ENCODE data around the gene MSLN.

MSLN gene

GRCh38 chr16:785563-786535, 25.3 kb downstream of the MSLN start:
- Histone ChIP-seq H2AFZ (ENCODE audit: low read length) (no peak overlapping the region), H3K36me3 (ENCODE audit: insufficient read depth, low read length) (peaks cover 24% of the 10 kb centered on the region), H4K20me1 (ENCODE audit: insufficient read depth, low read length) (no peaks in the 10 kb centered on the region), H3K27me3 (ENCODE audit: insufficient read depth, low read length) (no peaks in the 10 kb centered on the region; the same call in 1 of the 2 replicates), H3F3A (ENCODE audit: insufficient read depth, low read length) (no peaks in the 10 kb centered on the region), H3K9ac (ENCODE audit: low read length) (no peak overlapping the region), H3K4me3 (ENCODE audit: low read depth, low read length, poor library complexity, severe bottlenecking) (no peak overlapping the region), H3K4me2 (ENCODE audit: low read length) (no peak overlapping the region), H3K9me2 (ENCODE audit: low read depth, low read length) (no peaks in the 10 kb centered on the region), H3K9me3 (ENCODE audit: low read length) (no peaks in the 10 kb centered on the region), H3K79me2 (ENCODE audit: insufficient read depth, low read length) (no peaks in the 10 kb centered on the region), H3K27ac (ENCODE audit: low read depth, low read length, poor library complexity, severe bottlenecking) (no peak overlapping the region), H3K4me1 (ENCODE audit: insufficient read depth, low read length, severe bottlenecking) (peaks cover 23% of the 10 kb centered on the region)
- no peak for TF ChIP-seq EZH2 (IDR thresholded peaks at IDR 0.05; ENCODE audit: borderline replicate concordance, low read length)
- peak; percentile 74 for TF ChIP-seq CTCF (IDR thresholded peaks at IDR 0.05; ENCODE audit: low read length)

GRCh38 chr16:787321-787966, 26.9 kb downstream of the MSLN start:
- Histone ChIP-seq H3K36me3 (ENCODE audit: insufficient read depth, low read length) (peaks cover 40% of the 10 kb centered on the region), H3K9me2 (ENCODE audit: low read depth, low read length) (no peaks in the 10 kb centered on the region), H3K9me3 (ENCODE audit: low read length) (no peaks in the 10 kb centered on the region), H3K27ac (ENCODE audit: low read depth, low read length, poor library complexity, severe bottlenecking) (no peak overlapping the region), H3K4me1 (ENCODE audit: insufficient read depth, low read length, severe bottlenecking) (peaks cover 23% of the 10 kb centered on the region), H3F3A (ENCODE audit: insufficient read depth, low read length) (no peaks in the 10 kb centered on the region), H3K4me3 (ENCODE audit: low read depth, low read length, poor library complexity, severe bottlenecking) (peak overlapping the region; percentile 96), H3K27me3 (ENCODE audit: insufficient read depth, low read length) (no peaks in the 10 kb centered on the region), H4K20me1 (ENCODE audit: insufficient read depth, low read length) (no peaks in the 10 kb centered on the region), H3K9ac (ENCODE audit: low read length) (peak overlapping the region; percentile 91), H3K4me2 (ENCODE audit: low read length) (peak overlapping the region; percentile 93), H3K79me2 (ENCODE audit: insufficient read depth, low read length) (no peaks in the 10 kb centered on the region), H2AFZ (ENCODE audit: low read length) (no peak overlapping the region)
- TF ChIP-seq EZH2 (IDR thresholded peaks at IDR 0.05; ENCODE audit: borderline replicate concordance, low read length) (no peak), CTCF (IDR thresholded peaks at IDR 0.05; ENCODE audit: low read length) (no peak)

- Histone ChIP-seq H3K27me3 (ENCODE audit: insufficient read depth, low read length) (no peaks in the 10 kb centered on the region), H3K4me2 (ENCODE audit: low read length) (peak within 1 kb of the TSS; percentile 93), H3K4me3 (ENCODE audit: low read depth, low read length, poor library complexity, severe bottlenecking) (peak within 1 kb of the TSS; percentile 96), H3F3A (ENCODE audit: insufficient read depth, low read length) (no peaks in the 10 kb centered on the region), H3K79me2 (ENCODE audit: insufficient read depth, low read length) (no peaks in the 10 kb centered on the region), H4K20me1 (ENCODE audit: insufficient read depth, low read length) (no peaks in the 10 kb centered on the region), H3K4me1 (ENCODE audit: insufficient read depth, low read length, severe bottlenecking) (peaks cover 23% of the 10 kb centered on the region), H3K27ac (ENCODE audit: low read depth, low read length, poor library complexity, severe bottlenecking) (no peak within 1 kb of the TSS), H3K36me3 (ENCODE audit: insufficient read depth, low read length) (peaks cover 44% of the 10 kb centered on the region), H2AFZ (ENCODE audit: low read length) (no peak within 1 kb of the TSS), H3K9me3 (ENCODE audit: low read length) (no peaks in the 10 kb centered on the region), H3K9ac (ENCODE audit: low read length) (peak within 1 kb of the TSS; percentile 91), H3K9me2 (ENCODE audit: low read depth, low read length) (no peaks in the 10 kb centered on the region)
- no peak for TF ChIP-seq CTCF (IDR thresholded peaks at IDR 0.05; ENCODE audit: low read length)
- TF ChIP-seq EZH2 (IDR thresholded peaks at IDR 0.05; ENCODE audit: borderline replicate concordance, low read length): no peak
These were observed 27.5 kb downstream of the MSLN start, which contains the start of gene RPUSD1 for GRCh38 chr16:787978-788398. Gene RPUSD1 (minus strand): TSS chr16:788381. CDS start chr16:787737, 644 bp downstream.

Data from OCI-LY1 (cell line).